Activated CD8-positive, alpha-beta T cell treated with anti-CD3 and anti-CD28 coated beads, Interleukin-2, amount 10 ng/mL, durations not matched to agents 7 days and 5 days (primary cell): Measurements from ENCODE around the gene KHNYN. TPM values are rescaled to one million over a fixed set of nuclear protein-coding genes. Genes with fewer than 3 reads are reported as not detected.
A peak's percentile ranks its signal among the peaks of the same experiment; 100 is the strongest.

Experiments
- ATAC-seq: fragments of 150-1000 bp; cut with Tn5 transposase; one replicate; pipeline ENCODE4 v1.10.0; 2021; ENCODE audit warnings: moderate library complexity
- CTCF ChIA-PET: fragments of 350-600 bp; sonication (Branson Sonifier 250); formaldehyde crosslinking; loops from one replicate; lab custom pipeline; 2021; ENCODE audit warnings: antibody characterized with exemption; lab: Charles Lee
- POLR2A ChIA-PET: fragments of 350-600 bp; sonication (Branson Sonifier 250); formaldehyde crosslinking; loops from one replicate; lab custom pipeline; 2021; ENCODE audit warnings: antibody characterized with exemption; lab: Charles Lee
- DNase-seq: peaks from one replicate; pipeline ENCODE4 v3.0.0-alpha.2; 2020
- H3K27ac Mint-ChIP-seq: one replicate; pipeline ENCODE4 v1.8.0; 2021; ENCODE audit warnings: mild to moderate bottlenecking, mixed read lengths
- H3K27me3 Mint-ChIP-seq: one replicate; pipeline ENCODE4 v1.8.0; 2021; ENCODE audit warnings: low read depth, mixed read lengths
- H3K36me3 Mint-ChIP-seq: one replicate; pipeline ENCODE4 v1.8.0; 2021; ENCODE audit warnings: low read depth, mixed read lengths
- H3K4me1 Mint-ChIP-seq: one replicate; pipeline ENCODE4 v1.8.0; 2021; ENCODE audit warnings: low read depth, mixed read lengths
- H3K4me3 Mint-ChIP-seq: one replicate; pipeline ENCODE4 v1.8.0; 2021; ENCODE audit warnings: mild to moderate bottlenecking, mixed read lengths
- H3K9me3 Mint-ChIP-seq: one replicate; pipeline ENCODE4 v1.8.0; 2022; ENCODE audit warnings: mixed read lengths; ENCODE audit not compliant: insufficient read depth
- total RNA-seq, 2 experiments: library from RNA; stranded (reverse); gene quantifications; one replicate each; pipeline ENCODE4 v1.2.3, GENCODE V29; 2021

The KHNYN gene
- total RNA-seq, 2 experiments from 2014 or later: 55.4 to 58.9 TPM

DNA sequence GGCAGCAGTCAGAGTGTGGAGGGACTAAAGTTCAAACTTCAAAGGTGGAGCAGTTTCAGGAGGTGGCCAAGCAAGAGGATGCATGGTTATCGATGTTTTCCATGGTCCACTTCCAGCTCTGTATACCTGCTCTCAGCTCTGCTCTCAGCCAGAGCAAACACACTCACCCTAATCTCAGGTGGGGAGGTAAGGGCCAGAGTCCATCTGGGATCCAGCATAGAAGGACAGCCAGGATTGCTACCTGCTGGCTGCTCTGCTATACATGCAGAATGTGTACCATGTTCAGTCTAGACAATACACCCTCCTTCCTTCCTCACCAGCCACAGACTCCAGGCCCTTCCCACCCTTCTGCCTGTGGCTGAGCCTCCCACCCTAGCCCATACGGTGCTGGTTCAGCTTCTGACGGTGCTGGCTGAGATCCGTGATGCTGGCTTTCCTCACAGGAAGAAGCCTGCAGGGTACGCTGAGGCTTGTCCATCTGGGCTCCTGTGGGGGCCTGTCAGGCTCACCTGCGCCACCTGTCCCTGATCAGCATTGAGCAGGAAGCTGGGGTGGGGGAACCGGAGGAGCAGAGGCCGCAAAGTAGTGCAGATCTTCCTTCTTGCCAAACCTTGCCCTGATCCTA, 2.7 kb upstream of the KHNYN start:
- ChIA-PET CTCF (interaction anchor here (17.6 kb wide), 1 partner anchor 91 kb away, joined by 709 read pairs; the partner anchor contains the start of genes ADCY4 and RIPK3), POLR2A (no interaction called here)
- H3K27me3 Mint-ChIP-seq: no peaks in the 10 kb centered on the region
- ATAC-seq (no peak), DNase-seq (no peak)
- peaks cover 9% of the 10 kb centered on the region for H3K36me3 Mint-ChIP-seq
- no peak overlapping the region for H3K4me3 Mint-ChIP-seq
- no peak overlapping the region for H3K27ac Mint-ChIP-seq
- H3K4me1 Mint-ChIP-seq: peaks cover 51% of the 10 kb centered on the region
- H3K9me3 Mint-ChIP-seq: no peaks in the 10 kb centered on the region

DNA sequence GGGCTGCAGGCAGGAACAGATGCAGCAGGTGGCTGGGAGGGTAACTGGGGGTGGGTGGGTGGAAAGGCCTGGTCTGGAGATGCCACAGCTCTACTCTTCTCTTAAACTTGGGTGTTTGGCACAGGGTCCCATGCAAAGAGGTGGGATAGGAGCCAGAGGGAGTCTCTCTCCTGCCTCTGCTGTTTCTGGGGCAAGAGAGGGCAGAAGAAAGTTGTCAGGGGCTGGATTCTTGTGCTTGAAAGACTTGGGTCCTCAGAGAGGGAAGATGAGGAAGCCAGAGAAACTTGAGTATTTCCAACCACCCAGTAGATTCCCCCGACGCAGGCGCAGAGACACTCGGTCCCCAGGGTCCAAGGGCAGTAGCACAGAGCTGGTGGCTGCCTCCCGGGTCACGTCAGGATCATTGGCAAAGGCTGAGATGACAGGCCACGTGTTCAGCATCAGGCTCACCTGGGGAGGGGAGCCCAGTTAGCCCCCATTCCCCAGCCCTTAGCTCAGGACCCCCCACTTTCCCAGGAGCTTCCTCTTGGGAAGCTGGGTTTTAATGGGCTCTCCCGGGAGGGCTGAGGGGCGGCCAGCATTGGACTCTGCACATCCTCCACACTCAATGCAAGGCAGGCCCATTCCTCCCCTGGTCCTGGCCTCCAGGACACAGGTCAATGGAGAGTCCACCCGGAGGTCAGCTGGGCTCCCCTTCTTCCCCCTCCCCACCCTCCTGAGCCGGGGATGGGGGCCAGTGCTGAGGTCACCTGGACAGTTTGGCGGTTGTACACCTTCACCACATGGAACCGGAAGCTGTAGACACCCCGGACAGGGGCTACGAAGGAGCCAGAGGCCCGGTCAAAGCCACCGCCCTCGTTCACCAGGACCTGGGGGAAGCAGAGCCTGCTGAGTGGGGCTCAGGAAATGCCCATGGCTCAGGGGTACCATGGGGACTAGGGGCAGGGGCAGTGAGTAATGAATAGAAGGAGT, 1.9 kb upstream of the KHNYN start:
- ATAC-seq (no peak), DNase-seq (no peak)
- CTCF ChIA-PET: interaction anchor here (17.6 kb wide), 1 partner anchor 91 kb away, joined by 709 read pairs; the partner anchor contains the start of genes ADCY4 and RIPK3
- Mint-ChIP-seq H3K36me3 (peaks cover 14% of the 10 kb centered on the region), H3K4me1 (peaks cover 55% of the 10 kb centered on the region), H3K9me3 (no peaks in the 10 kb centered on the region), H3K4me3 (no peak overlapping the region), H3K27ac (peak overlapping the region; percentile 69), H3K27me3 (no peaks in the 10 kb centered on the region)
- POLR2A ChIA-PET: interaction anchor here (1.0 to 5.4 kb wide), 2 partner anchors 14 to 93 kb away, joined by 3 to 185 read pairs; partner anchors contain the start of genes ADCY4 and RIPK3

GRCh38 chr14:24428628-24429394, 943 bp upstream of the KHNYN start:
- DNase-seq (peak; percentile 21), ATAC-seq (no peak)
- Mint-ChIP-seq H3K36me3 (peaks cover 22% of the 10 kb centered on the region), H3K27me3 (no peaks in the 10 kb centered on the region), H3K9me3 (no peaks in the 10 kb centered on the region), H3K4me3 (peak overlapping the region; percentile 84), H3K4me1 (peaks cover 61% of the 10 kb centered on the region), H3K27ac (peak overlapping the region; percentile 95)
- ChIA-PET POLR2A (interaction anchor here (1.0 to 5.4 kb wide), 5 partner anchors 13 to 158 kb away, joined by 3 to 185 read pairs (median 18); partner anchors contain the start of genes ADCY4, LTB4R, RABGGTA and RIPK3), CTCF (interaction anchor here (3.5 to 17.6 kb wide), 2 partner anchors 92 to 119 kb away, joined by 94 to 709 read pairs; partner anchors contain the start of genes ADCY4, CIDEB, LTB4R and LTB4R2)

DNA sequence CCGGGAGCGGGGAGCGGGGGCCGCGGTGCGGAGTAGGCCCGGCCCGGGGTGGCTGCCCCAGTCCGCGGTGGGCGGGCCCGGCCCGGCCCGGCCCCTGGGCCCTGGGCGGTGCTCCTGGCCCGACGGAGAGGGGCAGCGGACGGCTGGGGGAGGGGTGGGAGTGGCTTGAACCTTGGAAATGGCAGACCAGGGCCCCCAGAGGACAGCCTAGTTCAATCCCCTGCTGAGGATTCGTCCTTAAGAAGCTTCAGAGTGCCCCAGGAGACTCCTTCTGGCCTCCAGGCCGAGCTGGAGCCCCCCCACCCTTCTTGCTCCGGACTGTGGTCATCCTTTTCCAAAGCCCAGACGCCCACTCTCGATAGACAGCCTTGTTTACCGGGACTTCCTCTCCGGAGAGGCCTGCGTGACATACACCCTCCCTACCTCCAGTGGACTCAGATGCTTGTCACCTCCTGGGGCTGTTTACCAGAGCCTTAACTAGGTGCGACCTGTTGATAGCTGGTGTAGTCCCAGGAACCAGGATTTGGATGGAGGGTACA, 458 bp downstream of the KHNYN start:
- Mint-ChIP-seq H3K9me3 (no peaks in the 10 kb centered on the region), H3K36me3 (peaks cover 26% of the 10 kb centered on the region), H3K4me1 (peaks cover 61% of the 10 kb centered on the region), H3K4me3 (peak overlapping the region; percentile 93), H3K27me3 (no peaks in the 10 kb centered on the region), H3K27ac (peak overlapping the region; percentile 96)
- DNase-seq: peak; percentile 65
- ChIA-PET CTCF (interaction anchor here (0.7 to 17.6 kb wide), 27 partner anchors 9 to 372 kb away, joined by 3 to 709 read pairs (median 12); partner anchors contain the start of genes ADCY4, CIDEB, DHRS1 and EMC9), POLR2A (interaction anchor here (0.5 to 5.4 kb wide), 39 partner anchors 9 to 819 kb away, joined by 3 to 185 read pairs (median 4); partner anchors contain the start of genes ADCY4, CHMP4A, DHRS1 and IRF9)
- peak; percentile 74 for ATAC-seq

- Mint-ChIP-seq H3K27me3 (no peaks in the 10 kb centered on the region), H3K36me3 (peaks cover 32% of the 10 kb centered on the region), H3K4me3 (peak overlapping the region; percentile 93), H3K27ac (peak overlapping the region; percentile 96), H3K4me1 (peaks cover 59% of the 10 kb centered on the region), H3K9me3 (no peaks in the 10 kb centered on the region)
- peak; percentile 59 for DNase-seq
- ChIA-PET CTCF (interaction anchor here (0.5 to 17.6 kb wide), 59 partner anchors 10 to 373 kb away, joined by 3 to 709 read pairs (median 6); partner anchors contain the start of genes ADCY4, CHMP4A, CIDEB and DCAF11), POLR2A (interaction anchor here (0.6 to 5.4 kb wide), 36 partner anchors 9 to 820 kb away, joined by 3 to 185 read pairs (median 5); partner anchors contain the start of genes ADCY4, CHMP4A, DHRS1 and IRF9)
- ATAC-seq: peak; percentile 13
Observed at GRCh38 chr14:24430682-24431568, 1.2 kb downstream of the KHNYN start.

GRCh38 chr14:24431569-24432258, 2.0 kb downstream of the KHNYN start:
- H3K27me3 Mint-ChIP-seq: no peaks in the 10 kb centered on the region
- peak overlapping the region; percentile 93 for H3K4me3 Mint-ChIP-seq
- CTCF ChIA-PET: interaction anchor here (0.5 to 17.6 kb wide), 58 partner anchors 10 to 373 kb away, joined by 3 to 709 read pairs (median 6); partner anchors contain the start of genes ADCY4, CHMP4A, CIDEB and DCAF11
- ATAC-seq (peak; percentile 71), DNase-seq (peak; percentile 95)
- H3K27ac Mint-ChIP-seq: peak overlapping the region; percentile 96
- peaks cover 60% of the 10 kb centered on the region for H3K4me1 Mint-ChIP-seq
- no peaks in the 10 kb centered on the region for H3K9me3 Mint-ChIP-seq
- POLR2A ChIA-PET: interaction anchor here (1.0 to 5.4 kb wide), 15 partner anchors 10 to 236 kb away, joined by 3 to 185 read pairs (median 11); partner anchors contain the start of genes ADCY4, DHRS1, LTB4R and NOP9
- H3K36me3 Mint-ChIP-seq: peaks cover 36% of the 10 kb centered on the region

DNA sequence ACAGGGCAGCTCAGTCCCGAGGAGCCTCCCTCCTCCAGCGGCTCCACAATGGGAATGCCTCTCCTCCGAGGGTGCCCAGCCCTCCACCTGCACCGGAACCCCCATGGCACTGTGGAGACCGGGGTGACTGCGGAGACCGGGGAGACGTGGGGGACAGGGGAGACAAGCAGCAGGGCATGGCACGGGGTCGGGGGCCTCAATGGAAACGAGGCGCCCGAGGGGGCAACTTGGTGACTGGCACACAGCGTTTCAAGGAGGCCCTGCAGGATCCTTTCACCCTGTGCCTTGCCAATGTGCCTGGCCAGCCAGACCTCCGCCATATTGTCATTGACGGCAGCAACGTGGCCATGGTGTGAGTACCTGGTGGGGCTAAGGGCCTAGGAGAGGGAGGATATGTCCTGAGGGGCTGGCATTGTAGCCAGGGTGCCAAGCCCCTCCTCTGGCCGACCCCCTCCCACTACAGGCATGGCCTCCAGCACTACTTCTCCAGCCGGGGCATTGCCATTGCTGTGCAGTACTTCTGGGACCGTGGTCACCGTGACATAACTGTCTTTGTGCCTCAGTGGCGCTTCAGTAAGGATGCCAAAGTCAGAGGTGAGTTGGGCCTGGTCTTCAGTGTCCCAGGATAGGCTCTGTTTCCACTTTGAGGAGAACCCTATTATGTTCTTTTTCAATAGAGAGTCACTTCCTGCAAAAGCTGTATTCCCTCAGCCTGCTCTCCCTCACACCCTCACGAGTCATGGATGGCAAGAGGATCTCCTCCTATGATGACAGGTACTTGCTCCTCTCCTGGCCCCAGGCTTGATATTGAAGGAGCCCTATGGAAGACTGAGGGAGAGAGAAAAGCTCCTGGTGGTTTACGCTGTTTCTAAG, 2.7 kb downstream of the KHNYN start:
- peaks cover 60% of the 10 kb centered on the region for H3K4me1 Mint-ChIP-seq
- peaks cover 44% of the 10 kb centered on the region for H3K36me3 Mint-ChIP-seq
- H3K4me3 Mint-ChIP-seq: no peak overlapping the region
- ChIA-PET POLR2A (interaction anchor here (1.0 to 5.4 kb wide), 11 partner anchors 9 to 190 kb away, joined by 3 to 185 read pairs (median 17); partner anchors contain the start of genes ADCY4, DHRS1, LTB4R and NOP9), CTCF (interaction anchor here (0.9 to 17.6 kb wide), 46 partner anchors 9 to 374 kb away, joined by 3 to 709 read pairs (median 8); partner anchors contain the start of genes ADCY4, CHMP4A, CIDEB and DCAF11)
- DNase-seq: no peak
- no peaks in the 10 kb centered on the region for H3K27me3 Mint-ChIP-seq
- no peaks in the 10 kb centered on the region for H3K9me3 Mint-ChIP-seq
- ATAC-seq: no peak
- no peak overlapping the region for H3K27ac Mint-ChIP-seq

- H3K36me3 Mint-ChIP-seq: peaks cover 59% of the 10 kb centered on the region
Observed at GRCh38 chr14:24434036-24434435, 4.3 kb downstream of the KHNYN start.

More at GRCh38 chr14:24434036-24434435, 4.3 kb downstream of the KHNYN start:
- no peak for DNase-seq
- Mint-ChIP-seq H3K4me1 (peaks cover 66% of the 10 kb centered on the region), H3K27me3 (no peaks in the 10 kb centered on the region), H3K27ac (no peak overlapping the region), H3K4me3 (no peak overlapping the region), H3K9me3 (no peaks in the 10 kb centered on the region)
- CTCF ChIA-PET: interaction anchor here (1.7 to 17.6 kb wide), 3 partner anchors 98 to 126 kb away, joined by 5 to 709 read pairs (median 41); partner anchors contain the start of genes ADCY4, CIDEB, LTB4R2 and RIPK3
- ATAC-seq: no peak
- POLR2A ChIA-PET: interaction anchor here (0.6 kb wide), 1 partner anchor 9 kb away, joined by 5 read pairs; the partner anchor contains the start of gene SDR39U1
